DLD1 (cell line): ENCODE measurements around the gene CUEDC1.

ENCODE experiments used
- in situ Hi-C: cut with HindIII; loops from 2 replicates; pipeline ENCODE4 v1.10.0; 2017; ENCODE audit warnings: low sequenced_read_pairs

Gene CUEDC1

GRCh38 chr17:57814421-57814820 is 140.8 kb downstream of the CUEDC1 start:
- in situ Hi-C loops: no loop called here

- in situ Hi-C loops: no loop called here
Measured at GRCh38 chr17:57811638-57812280, 143.5 kb downstream of the CUEDC1 start.
